CD4-positive, alpha-beta T cell treated with Interleukin-10 for 1 hour (primary cell): ENCODE results near the gene INPP5D.
"Not testable (repeated sequence)": the region's sequence is repeated elsewhere in the genome, so short reads cannot be mapped to it uniquely, and the experiment has no call there.

Experiments used
- DNase-seq: peaks from one replicate; pipeline ENCODE4 v3.0.0-alpha.2; 2020

Gene INPP5D

DNA sequence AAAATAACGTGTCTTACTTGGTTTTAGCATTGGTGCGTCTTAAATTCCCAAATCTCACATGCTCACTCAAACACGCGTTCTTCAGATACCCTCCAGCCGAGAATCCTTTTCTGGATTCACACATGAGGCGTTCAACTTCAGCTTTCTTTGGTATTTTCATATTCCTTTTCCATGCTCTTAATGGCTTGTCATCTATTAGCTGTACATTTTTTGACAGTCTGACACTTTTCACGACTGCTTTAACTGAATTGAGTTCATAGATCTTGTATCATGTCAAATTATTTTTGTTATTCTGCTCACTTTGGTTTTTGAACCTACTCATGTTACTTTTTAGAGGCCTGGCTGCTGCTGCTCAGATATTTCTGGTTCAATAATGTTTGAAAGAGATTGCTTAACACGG lies 59.0 kb downstream of the INPP5D start:
- DNase-seq, result no peak

DNA sequence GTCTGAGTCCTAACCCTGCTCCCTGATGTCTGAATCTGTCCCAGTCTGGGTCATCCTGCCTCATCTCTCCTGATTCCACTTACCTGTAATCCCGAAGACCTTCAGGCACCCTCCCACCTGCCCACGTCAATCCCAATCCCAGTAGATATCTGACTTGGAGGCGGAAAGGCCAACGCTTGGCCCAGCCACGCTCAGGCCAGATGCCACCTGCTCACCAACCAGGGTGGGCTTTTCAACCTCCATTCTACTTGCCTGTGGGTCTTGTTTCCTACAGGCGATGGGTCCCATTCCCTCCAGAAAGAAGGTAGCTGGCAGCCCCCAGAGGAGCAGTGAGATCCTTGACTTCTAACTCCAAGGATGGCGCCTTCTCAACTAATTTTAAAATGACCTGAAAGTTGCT lies 59.7 kb downstream of the INPP5D start:
- DNase-seq, result no peak

DNA sequence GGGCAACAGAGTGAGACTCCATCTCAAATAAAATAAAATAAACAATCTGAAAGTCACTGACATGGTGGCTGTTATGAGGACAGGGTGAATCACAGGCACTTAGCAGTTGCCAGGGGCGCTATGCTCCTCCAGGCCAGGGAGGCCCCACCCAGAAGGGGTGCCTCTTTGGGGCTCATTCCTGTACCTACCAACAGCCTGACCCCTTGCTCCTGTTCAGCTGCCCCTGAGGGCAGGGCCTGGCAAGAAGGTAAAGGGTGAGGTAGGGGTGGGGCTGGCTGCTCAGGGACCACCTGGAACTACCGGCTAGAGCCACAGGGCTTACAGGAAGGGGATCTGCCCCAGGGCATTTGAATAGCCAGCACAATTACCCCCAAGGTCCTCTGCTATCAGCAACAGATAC lies 60.3 kb downstream of the INPP5D start:
- no peak for DNase-seq

DNA sequence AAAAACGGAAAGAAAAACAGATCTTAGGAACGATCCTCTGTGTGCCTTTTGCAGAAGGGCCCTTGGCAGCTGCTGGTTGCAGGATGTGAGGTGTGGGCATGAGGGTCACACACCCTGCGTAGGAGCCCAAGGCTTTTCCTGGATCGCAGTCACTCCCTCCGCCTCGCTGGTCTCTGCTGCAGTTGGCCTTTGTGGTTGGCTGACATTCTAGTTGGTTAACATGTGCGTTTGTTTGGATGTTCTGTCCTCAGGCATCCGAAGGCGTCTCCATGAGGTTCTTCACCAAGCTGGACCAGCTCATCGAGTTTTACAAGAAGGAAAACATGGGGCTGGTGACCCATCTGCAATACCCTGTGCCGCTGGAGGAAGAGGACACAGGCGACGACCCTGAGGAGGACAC lies 61.7 kb downstream of the INPP5D start:
- no peak for DNase-seq

DNA sequence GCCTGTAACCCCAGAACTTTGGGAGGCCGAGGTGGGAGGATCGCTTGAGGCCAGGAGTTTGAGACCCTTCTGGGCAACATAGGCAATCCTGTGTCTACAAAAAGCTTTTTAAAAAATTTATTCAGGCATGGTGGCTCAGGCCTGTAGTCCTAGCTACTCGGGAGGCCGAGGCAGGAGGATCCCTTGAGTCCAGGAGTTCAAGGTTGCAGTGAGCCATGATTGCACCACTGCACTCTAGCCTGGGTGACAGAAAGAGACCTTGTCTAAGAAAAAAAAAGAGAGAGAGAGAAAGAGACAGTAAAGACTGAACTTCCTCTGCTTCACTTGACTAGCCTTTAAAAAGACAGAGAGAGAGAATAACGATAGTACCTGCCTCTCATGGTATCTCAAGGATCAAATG lies 62.4 kb downstream of the INPP5D start:
- DNase-seq, result no peak

DNA sequence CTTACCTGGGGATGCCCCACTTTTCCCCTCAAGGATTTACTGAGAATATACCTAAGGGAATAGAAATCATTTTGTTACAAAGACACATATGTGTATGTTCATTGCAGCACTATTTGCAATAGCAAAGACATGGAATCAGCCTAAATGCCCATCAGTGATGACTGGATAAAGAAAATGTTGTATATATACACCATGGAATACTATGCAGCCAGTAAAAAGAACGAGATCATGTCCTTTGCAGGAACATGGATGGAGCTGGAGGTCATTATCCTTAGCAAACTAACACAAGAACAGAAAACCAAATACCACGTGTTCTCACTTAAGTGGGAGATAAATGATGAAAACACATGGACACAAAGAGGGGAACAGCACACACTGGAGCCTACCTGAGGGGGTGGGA lies 63.4 kb downstream of the INPP5D start:
- DNase-seq, result not testable (repeated sequence)

DNA sequence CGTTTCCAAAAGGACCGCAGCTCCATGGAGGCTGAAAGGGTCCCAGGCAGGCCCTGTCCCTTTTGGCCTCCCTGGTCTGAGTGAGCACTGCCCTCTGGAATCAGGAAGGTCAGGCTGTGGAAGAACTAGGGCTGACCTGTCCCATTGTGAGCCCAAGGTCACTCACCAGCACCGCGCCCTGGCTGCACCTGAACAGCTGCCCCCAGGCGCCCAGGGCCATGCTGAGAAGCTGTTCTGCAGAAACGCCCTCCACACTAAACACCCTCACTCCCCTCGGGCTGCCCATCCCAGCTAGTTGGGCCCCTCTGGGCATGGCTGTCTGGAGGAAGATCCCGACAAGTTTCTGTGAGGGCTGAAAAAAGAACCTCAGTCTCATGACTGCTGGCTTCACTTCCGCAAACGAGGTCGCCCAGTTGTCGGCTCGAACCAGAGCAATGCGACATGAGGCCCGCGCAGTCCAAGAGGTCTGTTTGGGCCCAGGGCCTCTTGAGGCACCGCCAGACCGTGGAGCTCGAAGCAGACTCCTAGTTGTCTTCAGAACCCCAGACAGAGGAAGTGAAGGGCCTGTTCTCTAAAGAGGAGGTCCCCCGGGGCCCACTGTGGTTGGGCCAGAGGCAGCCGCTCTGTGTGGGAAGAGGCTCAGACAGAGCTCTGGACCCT lies 64.4 kb downstream of the INPP5D start:
- no peak for DNase-seq

DNA sequence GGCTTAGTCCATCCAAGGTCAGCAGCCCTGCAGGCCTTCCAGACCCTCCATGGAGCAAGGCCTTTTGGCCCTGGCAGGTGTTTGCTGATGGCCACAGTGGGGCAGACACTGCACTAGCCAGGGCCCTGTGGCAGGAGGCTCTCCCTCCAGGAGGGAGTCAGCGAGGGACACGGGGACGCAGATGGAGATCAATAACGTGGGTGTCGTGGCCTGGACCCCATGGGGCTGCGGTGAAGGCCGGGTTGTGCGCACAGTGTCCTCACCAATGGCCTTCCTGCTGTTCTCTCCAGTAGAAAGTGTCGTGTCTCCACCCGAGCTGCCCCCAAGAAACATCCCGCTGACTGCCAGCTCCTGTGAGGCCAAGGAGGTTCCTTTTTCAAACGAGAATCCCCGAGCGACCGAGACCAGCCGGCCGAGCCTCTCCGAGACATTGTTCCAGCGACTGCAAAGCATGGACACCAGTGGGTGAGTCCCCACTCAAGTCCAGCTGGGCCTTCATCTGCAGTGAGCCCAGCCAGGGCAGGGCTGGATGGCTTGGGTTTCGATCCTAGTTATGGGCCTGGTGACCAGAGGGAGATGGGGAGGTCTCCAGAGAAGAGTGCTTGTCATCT lies 65.4 kb downstream of the INPP5D start:
- DNase-seq, result no peak

DNA sequence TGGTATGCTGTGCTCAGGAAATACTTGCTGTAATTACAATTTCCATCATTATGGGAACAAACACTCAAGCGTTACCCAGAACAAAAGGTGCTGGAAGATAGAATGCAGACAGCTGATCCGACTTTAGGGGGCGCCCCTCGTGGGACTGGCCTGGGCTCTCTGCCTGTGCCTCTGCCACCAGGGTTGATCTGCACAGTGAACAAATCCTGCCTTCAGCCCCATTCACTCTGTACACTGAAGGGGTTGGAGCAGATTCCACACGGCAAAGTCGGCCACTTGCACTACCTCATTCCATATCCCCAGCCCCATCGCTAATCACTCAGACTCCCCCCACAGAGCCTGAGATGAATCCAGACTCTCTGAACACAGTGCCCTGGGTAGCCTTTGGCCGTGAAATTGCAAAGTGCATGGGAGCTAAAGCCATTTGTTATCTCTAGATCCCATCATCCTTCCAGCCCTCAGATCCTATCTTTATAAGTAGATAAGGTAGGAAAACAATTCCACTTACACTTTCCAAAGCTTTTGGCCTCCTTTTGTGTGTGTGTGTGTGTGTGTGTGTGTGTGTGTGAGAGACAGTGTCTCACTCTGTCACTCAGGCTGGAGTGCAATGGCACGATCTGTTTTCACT lies 69.3 kb downstream of the INPP5D start:
- peak; percentile 20 for DNase-seq

DNA sequence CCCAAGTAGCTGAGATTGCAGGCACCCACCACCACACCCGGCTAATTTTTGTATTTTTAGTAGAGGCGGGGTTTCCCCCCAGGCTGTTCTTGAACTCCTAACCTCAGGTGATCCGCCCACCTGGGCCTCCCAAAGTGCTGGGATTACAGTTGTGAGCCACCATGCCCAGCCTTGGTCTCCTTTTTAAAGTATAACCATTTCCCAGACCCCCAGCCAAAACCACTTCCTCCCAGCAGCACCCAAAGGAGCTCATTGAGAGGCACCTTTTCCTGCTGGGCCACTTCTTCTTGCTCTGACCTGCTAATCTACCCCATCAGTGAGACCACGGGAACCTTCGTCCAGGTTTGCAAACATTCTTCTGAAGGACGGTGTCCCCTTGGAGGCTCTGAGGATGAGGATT lies 69.9 kb downstream of the INPP5D start:
- DNase-seq, result no peak

DNA sequence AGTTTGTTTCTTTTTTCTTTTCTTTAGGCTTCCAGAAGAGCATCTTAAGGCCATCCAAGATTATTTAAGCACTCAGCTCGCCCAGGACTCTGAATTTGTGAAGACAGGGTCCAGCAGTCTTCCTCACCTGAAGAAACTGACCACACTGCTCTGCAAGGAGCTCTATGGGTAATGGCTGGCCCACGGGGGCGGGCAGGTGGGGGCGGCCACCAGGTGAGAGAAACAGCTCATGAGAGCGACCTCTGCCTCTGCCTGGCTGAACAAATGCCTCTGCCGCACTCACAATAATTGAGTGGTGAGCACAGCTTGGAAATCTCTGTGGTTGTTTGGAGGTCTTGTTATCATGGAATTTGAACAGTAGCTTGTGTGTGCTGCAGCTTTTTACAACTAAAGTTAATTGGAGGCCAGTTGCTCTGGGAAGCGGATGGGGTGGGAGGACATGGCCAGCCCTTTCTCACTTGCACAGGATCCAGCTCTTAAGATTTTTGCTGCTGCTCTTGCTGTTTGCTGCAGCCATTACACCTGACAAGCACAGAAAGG lies 70.4 kb downstream of the INPP5D start:
- no peak for DNase-seq

DNA sequence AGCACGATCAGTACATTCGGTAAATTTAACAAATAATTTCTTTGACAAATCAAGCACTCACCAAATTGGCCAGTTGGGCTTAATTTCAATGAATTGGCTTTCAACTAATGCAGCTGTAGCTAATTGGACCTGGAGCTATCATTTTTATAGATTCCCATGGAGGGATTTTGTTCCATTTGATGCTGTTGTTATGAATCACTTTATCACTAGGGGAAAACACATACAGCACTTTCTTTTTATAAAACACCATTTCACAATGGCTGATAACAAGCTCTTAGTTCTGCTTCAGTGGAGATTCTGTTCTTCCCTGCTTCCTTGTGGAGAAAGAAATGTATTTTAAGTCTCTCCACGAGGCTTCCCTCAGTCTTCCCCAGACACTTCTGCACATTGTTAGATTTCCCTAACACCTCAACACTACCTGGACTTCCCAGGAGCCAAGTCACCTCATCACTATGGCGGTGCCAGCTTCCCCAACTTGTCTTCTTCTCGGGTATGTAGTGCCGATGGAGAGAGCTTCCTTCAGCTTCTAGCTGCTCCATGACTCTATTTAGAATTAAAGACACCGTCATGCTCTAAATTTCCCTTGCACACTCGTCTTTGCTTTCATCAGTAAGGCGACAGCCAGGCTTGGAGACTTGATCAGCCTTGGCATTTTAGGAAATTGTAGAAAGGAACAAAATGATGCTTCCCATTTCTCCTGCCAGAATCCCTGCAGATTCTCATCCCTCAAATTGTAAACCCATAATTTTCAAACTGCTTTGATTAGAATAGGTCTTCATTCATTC lies 72.0 kb downstream of the INPP5D start:
- DNase-seq, result no peak

DNA sequence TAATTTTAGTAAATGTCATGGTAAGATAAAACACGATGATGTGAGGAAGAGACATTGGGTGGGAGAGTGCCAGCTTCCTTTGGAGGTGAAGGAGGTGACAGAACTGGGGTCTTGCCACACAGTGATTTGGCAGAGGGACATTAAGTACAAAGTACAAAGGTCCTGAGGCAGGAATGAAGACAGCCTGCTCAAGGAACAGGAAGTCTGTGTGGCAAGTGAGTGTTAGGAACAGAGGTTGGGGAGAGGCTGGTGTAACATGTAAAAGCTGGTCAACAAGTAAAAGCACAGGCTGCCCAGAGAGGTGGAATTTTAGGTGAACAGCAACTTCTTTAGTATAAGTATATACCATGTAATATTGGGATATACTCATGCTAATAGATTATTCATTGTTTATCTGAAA lies 73.1 kb downstream of the INPP5D start:
- no peak for DNase-seq

DNA sequence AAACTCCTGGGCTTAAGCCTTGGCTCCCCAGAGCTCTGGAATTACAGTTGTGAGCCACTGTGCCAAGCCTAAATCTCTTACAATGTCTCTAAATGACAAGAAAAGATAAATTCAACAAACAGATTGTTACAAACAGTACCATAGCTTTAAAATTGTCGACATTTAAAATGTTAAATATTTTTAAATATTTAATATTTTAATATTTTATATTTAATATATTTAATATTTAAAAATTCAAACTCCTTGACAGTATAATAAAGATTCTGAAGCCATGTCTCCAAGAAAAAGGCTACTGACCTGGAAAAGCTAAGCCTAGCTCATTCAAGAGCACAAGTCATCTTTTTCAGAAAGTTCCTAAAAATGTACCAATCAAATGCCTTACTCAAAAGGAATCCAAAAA lies 75.3 kb downstream of the INPP5D start:
- DNase-seq, result no peak

DNA sequence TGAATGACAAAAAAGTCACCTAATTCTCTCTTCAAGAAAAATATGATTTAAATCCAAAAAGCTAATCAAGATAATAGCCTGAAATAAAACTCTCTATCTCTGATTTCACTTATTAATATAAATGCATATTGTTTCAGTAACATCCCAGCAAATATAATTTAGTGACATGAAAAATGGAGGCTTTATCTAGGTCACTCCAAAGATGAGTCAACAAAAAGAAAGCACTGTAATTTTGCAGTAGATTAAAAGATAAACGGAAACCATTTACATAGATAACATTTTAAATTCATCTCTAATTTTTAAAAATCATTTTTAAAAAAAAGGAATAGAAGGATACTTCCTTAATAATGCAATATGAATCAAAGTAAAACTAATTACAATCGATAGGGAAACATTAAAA lies 76.9 kb downstream of the INPP5D start:
- DNase-seq, result no peak

DNA sequence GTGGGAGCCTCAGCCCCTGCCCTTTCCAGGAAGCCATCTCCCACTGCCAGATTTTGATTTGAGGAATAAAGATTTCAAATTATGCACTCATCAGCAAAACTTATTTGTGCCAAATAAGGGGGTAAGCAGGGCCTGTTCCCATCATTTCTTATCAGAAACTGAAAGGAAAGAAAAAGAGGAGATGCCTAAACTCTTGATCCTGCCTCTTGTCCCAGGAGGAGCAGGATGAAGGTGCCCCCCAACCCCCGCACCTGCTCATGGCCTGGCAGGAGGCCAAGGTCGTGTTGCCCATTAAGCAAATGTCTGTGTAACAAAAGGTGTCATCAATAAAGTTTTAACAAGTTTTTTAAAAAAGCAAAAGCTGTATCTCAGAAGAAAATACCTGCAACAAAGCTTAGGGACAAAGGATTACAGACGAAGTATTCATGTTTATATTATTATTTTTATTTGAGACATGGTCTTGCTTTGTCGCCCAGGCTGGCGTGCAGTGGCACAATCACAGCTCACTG lies 80.0 kb downstream of the INPP5D start:
- no peak for DNase-seq

DNA sequence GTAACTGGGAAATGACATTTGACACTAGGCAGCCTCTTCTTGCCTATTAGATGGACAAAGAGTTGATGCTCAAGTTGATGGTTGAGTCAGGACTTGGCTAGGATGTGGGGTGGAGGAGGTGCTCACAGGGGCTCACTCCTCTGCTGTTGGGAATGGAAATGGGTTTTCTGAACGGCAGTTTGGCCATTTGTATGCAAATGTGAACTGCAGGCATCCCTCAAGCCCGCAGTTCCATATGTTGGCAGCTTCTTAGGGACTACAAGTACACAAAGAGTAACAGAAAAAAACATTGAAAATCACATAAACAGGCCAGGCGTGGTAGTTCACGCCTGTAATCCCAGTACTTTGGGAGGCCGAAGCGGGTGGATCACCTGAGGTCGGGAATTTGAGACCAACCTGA lies 80.8 kb downstream of the INPP5D start:
- DNase-seq, result no peak

DNA sequence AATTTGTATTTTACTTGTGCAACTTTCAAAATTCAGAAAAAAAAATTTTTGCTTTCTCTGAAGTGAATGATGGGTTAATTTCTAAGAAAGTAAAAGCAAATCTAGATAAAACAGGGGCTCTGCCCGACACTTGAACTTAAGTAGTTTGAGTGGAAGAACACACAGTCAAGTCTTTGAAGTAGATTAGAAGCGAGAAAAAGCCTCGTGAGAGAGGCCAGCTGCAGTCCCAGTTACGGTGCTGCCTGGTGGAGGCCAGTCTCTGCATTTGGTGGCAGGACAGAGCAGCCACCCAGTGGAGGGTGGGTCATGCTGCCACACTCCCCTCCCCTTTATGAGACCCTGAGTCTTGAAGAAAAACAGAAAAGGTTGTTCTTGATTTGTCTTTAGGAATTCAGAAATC lies 81.8 kb downstream of the INPP5D start:
- DNase-seq, result no peak

DNA sequence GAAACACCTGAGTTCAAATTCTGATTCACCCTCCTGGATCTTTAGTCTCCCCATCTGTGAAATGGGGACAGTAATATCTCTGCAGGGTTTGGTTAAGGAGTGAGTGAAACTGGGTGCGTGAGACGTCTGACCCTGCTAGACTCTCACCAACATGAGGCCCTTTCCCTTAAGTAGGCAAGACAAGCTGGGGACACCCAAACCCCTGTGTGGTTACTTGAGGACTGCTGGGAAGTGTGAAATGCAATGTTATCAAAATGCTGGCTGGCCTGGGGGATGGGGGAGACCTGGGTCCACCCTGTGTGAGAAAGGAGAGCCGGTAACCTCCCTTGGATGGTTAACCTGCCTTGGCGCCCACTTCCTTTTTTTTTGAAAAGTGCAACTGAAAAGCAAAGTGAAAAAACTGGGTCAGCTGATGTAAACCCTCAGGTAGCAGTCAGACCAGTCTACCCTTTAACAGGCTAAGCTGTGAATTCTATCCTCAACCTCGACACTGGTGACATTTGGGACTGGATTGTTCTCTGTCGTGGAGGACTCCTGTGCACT lies 82.3 kb downstream of the INPP5D start:
- peak; percentile 49 for DNase-seq

DNA sequence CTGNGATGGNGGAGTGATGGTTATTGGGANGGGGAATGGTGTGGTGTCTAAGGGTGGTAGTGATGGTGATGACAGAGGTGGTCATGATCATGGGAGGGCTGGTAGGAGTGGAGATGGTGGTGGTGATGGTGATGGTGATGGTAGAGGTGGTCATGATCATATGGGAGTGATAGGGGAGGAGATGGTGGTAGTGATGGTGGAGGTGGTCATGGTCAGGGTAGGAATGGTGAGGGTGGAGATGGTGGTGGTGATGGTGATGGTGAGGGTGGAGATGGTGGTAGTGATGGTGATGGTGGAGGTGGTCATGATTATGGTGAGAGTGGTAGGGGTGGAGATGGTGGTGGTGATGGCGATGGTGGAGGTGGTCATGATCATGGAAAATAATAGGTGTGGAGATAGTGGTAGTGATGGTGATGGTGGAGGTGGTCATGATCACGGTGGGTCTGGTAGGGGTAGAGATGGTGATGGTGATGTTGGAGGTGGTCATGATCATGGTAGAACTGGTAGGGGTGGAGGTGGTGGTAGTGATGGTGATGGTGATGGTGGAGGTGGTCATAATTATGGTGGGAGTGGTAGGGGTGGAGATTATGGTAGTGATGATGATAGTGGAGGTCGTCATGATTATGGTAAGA lies 83.7 kb downstream of the INPP5D start:
- DNase-seq, result no peak

DNA sequence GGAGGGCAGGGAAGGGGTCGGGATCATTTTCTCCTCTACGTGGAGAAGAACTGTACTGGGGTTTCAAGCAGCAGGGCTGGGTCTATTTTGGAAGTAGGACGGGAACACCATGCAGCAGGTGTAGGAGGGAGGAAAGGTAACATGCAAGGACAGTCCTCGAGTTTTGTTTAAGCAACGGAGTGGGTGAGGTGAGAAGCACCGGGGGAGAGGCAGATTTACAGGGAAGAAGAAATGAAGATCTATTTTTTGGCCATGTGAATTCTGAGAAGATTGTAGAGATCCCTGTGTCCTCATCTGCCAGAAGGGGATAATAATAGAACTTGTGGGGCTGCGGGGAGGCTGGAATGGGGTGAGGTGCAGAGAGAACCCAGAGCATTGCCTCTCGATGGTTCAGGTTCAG lies 85.6 kb downstream of the INPP5D start:
- DNase-seq, result no peak

DNA sequence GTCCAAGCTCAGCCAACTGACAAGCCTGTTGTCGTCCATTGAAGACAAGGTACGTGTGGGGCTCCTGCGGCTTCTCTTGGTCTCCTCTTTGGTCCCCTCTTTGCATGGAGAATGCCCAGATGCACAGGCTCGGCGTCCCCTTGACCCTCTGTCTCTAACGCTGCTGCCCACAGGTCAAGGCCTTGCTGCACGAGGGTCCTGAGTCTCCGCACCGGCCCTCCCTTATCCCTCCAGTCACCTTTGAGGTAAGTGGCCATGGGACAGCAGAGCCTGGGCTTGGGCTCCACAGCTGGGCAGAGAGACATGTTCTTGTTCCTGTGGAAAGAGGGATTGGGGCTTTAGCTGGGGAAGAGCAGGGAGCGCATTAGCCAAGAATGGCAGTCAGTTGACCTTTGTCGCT lies 86.1 kb downstream of the INPP5D start:
- DNase-seq, result no peak
